Immature natural killer cell (primary cell): Measurements from ENCODE around the gene AGBL1. TPM values are rescaled to one million over a fixed set of nuclear protein-coding genes. Genes with fewer than 3 reads are reported as not detected.

Experiments used
- DNase-seq, 3 donors: peaks; one replicate each; pipeline ENCODE4 v3.0.0; 2022; ENCODE audit warnings: mixed read lengths in 1 of 3
- H3K27ac Mint-ChIP-seq, 6 donors: one replicate each; pipeline ENCODE4 v1.8.0; 2020; ENCODE audit warnings: mixed read lengths in 6 of 6, mild to moderate bottlenecking in 5 of 6, inconsistent platforms in 4 of 6, moderate library complexity in 3 of 6
- H3K27me3 Mint-ChIP-seq, 3 donors: one replicate each; pipeline ENCODE4 v1.8.0; 2020 to 2021; ENCODE audit warnings: low read depth in 3 of 3, mild to moderate bottlenecking in 3 of 3, mixed read lengths in 3 of 3, moderate library complexity in 3 of 3, inconsistent platforms in 1 of 3
- H3K36me3 Mint-ChIP-seq, 3 donors: one replicate each; pipeline ENCODE4 v1.8.0; 2020; ENCODE audit warnings: mixed read lengths in 3 of 3, inconsistent platforms in 2 of 3, mild to moderate bottlenecking in 2 of 3
- H3K4me1 Mint-ChIP-seq, 2 donors: one replicate each; pipeline ENCODE4 v1.8.0; 2020; ENCODE audit warnings: inconsistent platforms in 2 of 2, mild to moderate bottlenecking in 2 of 2, mixed read lengths in 2 of 2, moderate library complexity in 1 of 2
- H3K4me3 Mint-ChIP-seq, 5 donors: one replicate each; pipeline ENCODE4 v1.8.0; 2020; ENCODE audit warnings: mild to moderate bottlenecking in 5 of 5, mixed read lengths in 5 of 5, inconsistent platforms in 3 of 5, moderate library complexity in 3 of 5
- H3K9me3 Mint-ChIP-seq, 6 donors: one replicate each; pipeline ENCODE4 v1.8.0; 2020; ENCODE audit warnings: mild to moderate bottlenecking in 6 of 6, mixed read lengths in 6 of 6, inconsistent platforms in 4 of 6, moderate library complexity in 3 of 6
- polyA plus RNA-seq, 3 donors: library from polyadenylated mRNA; unstranded; fragments of 300-500 nt; fragmentation: Illumina TruSeq; gene quantifications; one replicate each; pipeline ENCODE4 v1.2.3, GENCODE V29; 2021

Gene AGBL1
- polyA plus RNA-seq, 3 donors from 2014 or later, result not detected

DNA sequence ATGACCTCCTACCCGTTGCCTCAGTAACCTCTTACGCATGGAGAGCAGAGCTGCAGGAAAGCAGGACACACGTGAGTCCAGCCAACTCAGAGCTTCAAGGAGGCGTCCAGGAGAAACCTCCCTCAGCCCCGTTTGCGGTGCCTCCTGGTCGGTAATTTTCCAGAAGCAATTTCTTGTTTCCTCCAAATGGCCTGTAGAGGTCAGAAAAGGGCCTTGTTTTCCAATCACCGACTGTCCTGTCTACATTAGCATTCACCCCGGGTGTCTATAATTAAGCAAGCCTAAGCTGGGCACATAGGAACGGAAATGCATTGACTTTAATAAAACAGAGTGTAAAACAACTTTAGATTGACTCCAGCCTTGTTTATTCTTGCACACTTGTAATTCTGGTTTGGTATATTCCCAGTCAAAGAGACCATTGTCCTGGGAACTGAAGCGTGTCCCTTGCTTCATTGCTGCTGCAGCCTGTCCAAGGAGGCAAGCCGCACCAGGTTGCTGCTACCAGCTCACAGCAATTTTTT, 836.2 kb downstream of the AGBL1 start:
- H3K27me3 Mint-ChIP-seq, result peaks cover 2 to 7% (median 3%) of the 10 kb centered on the region in 3 donors
- H3K4me3 Mint-ChIP-seq, result no peak overlapping the region
- no peak for DNase-seq
- no peaks in the 10 kb centered on the region for H3K4me1 Mint-ChIP-seq
- H3K9me3 Mint-ChIP-seq, result no peaks in the 10 kb centered on the region
- no peak overlapping the region for H3K27ac Mint-ChIP-seq
- no peaks in the 10 kb centered on the region for H3K36me3 Mint-ChIP-seq

DNA sequence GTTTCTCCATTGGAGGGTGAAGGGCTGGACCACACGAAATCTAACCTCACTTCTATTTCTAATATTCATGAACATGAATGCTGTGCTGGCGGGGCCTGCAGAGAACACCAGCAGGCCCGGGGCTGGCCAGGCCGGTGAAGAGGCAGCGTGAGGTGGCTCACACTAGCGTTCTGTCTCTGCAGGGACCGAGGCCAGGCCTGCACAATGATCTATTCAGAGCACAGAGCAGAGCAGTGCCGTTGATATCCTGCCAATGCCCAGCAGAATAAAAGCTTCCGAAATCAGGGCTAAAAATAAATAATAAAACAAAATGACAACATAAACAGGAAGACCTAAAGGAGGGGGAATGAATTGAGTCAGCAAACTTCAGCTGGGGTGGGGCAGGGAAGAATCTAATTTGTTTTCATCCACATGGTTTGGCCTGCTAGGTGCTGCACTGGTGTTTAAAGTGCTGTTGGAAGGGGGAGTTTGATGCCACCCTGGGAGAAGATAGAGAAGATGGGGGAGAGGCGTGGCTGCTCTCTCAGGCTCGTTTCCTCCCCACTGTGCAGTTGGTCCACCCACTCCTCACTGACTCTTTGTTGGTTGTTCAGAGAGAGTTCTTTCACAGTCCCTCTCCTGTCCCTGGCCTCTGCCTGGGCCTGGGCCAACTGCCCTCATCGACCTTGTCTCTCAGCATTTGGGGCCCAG, 837.1 kb downstream of the AGBL1 start:
- DNase-seq, result no peak
- Mint-ChIP-seq H3K4me1 (no peaks in the 10 kb centered on the region), H3K27me3 (peaks cover 2 to 4% (median 3%) of the 10 kb centered on the region in 3 donors), H3K9me3 (no peaks in the 10 kb centered on the region), H3K36me3 (no peaks in the 10 kb centered on the region), H3K27ac (no peak overlapping the region), H3K4me3 (no peak overlapping the region)

DNA sequence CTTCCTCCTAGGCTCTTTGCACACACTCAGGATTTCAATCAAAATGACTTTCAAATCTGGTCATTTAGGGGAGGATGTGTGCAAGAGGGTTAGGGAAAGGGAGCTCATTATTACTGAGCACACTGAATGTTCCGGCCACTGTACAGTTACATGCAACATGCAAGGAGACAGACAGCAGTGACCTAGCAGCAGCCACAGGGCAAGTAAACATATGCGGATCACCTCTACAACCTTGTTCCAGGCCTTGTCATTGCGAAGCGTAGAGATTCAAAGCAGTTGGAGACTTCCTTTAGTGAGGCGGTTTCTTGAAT, 837.6 kb downstream of the AGBL1 start:
- Mint-ChIP-seq H3K27ac (no peak overlapping the region), H3K4me1 (no peaks in the 10 kb centered on the region), H3K27me3 (peaks cover 2 to 4% (median 3%) of the 10 kb centered on the region in 3 donors), H3K4me3 (no peak overlapping the region), H3K36me3 (no peaks in the 10 kb centered on the region), H3K9me3 (no peaks in the 10 kb centered on the region)
- DNase-seq, result no peak

DNA sequence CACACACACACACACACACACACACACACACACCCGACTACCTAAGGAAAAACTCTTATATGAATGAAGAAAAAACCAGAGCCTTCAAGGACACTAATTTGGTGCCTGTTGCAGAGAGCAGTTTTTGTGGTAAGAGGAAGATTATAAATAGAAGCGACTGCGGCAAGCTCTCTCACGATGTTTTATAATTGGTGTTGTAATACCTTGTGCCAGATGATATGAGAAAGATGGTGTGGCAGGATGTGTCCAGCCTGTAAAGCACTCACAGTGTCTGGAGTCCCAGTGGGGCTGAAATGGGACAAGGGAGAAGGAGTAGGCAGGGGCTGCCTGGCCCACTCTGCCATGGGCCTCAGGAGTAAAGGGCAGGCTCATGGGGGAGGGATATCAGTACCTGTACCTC, 839.9 kb downstream of the AGBL1 start:
- H3K9me3 Mint-ChIP-seq, result peaks cover 0 to 2% (median 0%) of the 10 kb centered on the region in 6 donors
- DNase-seq, result no peak
- no peaks in the 10 kb centered on the region for H3K36me3 Mint-ChIP-seq
- H3K27ac Mint-ChIP-seq, result no peak overlapping the region
- H3K4me1 Mint-ChIP-seq, result no peaks in the 10 kb centered on the region
- H3K27me3 Mint-ChIP-seq, result peaks cover 0 to 4% (median 2%) of the 10 kb centered on the region in 3 donors
- H3K4me3 Mint-ChIP-seq, result no peak overlapping the region

DNA sequence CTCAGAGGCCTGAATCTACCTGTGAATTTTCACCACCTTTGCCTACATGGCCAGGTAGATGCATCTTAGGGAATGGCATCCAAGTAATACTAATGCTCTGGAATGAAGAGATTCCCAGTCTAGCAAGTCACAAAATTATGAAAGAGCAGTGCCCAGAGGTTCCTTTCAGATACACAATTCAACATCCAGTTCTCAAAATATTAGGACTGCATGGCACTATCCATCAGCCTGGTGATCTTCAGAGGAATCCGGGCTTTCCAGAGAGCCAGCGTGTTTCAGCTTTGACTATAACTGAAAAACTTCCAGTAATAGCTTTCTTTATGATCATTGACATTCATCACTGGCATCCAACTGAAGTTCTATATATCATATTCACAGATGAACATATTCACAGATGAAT, 849.8 kb downstream of the AGBL1 start:
- H3K9me3 Mint-ChIP-seq, result peaks cover 0 to 4% (median 0%) of the 10 kb centered on the region in 6 donors
- no peak overlapping the region for H3K4me3 Mint-ChIP-seq
- DNase-seq, result no peak
- peaks cover 0 to 3% (median 0%) of the 10 kb centered on the region in 3 donors for H3K27me3 Mint-ChIP-seq
- H3K36me3 Mint-ChIP-seq, result no peaks in the 10 kb centered on the region
- no peaks in the 10 kb centered on the region for H3K4me1 Mint-ChIP-seq
- no peak overlapping the region for H3K27ac Mint-ChIP-seq

DNA sequence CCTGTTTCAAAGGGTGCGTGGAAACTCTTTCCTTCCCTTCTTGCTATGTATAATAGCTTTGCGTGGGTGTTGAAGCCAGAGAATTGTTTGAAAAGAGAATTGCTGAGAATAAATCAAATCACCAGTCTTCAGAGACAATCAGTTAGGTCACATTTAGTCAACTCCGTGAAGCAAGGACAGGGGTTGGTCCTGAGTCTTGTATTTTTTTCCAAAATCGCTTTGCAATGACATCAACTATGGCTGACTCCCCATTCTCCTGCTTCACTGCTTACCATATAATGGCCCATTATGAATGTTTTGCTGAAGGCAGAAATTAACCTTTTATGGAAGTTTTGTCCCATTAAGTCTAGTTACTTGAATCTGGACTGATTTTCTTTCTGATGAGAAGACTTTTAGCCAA, 852.8 kb downstream of the AGBL1 start:
- DNase-seq, result no peak
- Mint-ChIP-seq H3K36me3 (no peaks in the 10 kb centered on the region), H3K9me3 (peaks cover 0 to 4% (median 0%) of the 10 kb centered on the region in 6 donors), H3K27me3 (peaks cover 0 to 3% (median 0%) of the 10 kb centered on the region in 3 donors), H3K27ac (no peak overlapping the region), H3K4me3 (no peak overlapping the region), H3K4me1 (no peaks in the 10 kb centered on the region)

DNA sequence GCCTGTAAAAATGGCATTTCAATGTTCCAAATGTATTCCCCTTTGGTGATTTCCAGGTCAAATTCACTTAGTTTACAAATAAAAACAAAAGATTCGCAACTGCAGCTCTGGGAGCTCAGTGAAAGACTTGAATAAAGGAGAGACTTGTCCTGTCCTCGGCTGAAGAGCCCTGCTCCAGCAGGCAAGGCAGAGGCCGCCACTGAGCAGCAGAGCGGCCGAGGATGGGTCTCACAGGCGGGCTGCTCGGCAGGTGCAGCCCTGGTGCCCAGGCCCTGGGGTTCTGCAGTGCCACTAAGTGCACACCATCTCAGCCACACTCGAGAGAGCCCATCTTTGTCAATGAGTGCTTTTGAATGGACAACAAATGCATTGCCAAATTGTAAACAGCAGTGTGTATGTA, 856.2 kb downstream of the AGBL1 start:
- Mint-ChIP-seq H3K27me3 (peaks cover 0 to 4% (median 1%) of the 10 kb centered on the region in 3 donors), H3K9me3 (peaks cover 0 to 4% (median 0%) of the 10 kb centered on the region in 6 donors), H3K36me3 (no peaks in the 10 kb centered on the region), H3K4me1 (no peaks in the 10 kb centered on the region), H3K4me3 (no peak overlapping the region), H3K27ac (no peak overlapping the region)
- DNase-seq, result no peak

DNA sequence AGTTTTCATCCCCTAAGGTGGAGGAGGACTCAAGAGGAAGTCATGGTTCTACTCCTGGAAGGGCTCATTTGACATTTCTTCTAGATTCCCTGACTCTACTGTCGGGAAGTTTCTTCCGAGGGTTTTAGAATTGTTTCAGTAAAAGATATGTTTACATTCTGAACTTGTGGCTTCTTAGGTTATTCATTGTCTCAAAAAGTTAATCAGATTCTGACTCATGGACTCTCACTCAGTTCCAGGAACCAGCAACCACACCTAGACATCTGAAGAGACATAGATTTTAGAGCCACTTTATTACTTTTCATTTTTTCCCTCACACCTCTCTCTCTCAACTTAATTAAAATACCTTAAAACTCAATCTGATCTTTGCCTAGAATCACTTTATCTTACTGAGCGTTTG, 862.6 kb downstream of the AGBL1 start:
- no peaks in the 10 kb centered on the region for H3K4me1 Mint-ChIP-seq
- no peak for DNase-seq
- no peak overlapping the region for H3K27ac Mint-ChIP-seq
- H3K4me3 Mint-ChIP-seq, result no peak overlapping the region
- H3K27me3 Mint-ChIP-seq, result peaks cover 0 to 3% (median 2%) of the 10 kb centered on the region in 3 donors
- H3K9me3 Mint-ChIP-seq, result peaks cover 0 to 5% (median 0%) of the 10 kb centered on the region in 6 donors
- H3K36me3 Mint-ChIP-seq, result no peaks in the 10 kb centered on the region

DNA sequence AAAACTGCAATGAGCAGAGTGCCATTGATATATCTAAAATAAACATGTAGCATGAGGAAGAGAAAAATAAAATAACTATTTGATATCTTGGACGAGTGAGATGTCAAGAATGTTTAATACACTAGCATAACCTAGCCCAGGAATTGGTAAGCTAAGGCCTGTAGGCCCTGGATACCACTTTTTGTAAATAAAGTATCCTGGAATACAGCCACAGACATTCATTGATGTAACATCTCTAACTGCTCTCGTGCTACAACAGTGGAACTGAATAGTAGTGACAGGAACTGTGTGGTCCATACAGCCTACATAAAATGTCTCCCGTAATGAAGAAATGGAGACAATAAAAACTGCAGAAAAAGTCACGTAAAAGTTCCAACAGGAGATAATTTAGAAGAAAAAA, 869.0 kb downstream of the AGBL1 start:
- no peaks in the 10 kb centered on the region for H3K4me1 Mint-ChIP-seq
- H3K36me3 Mint-ChIP-seq, result no peaks in the 10 kb centered on the region
- peaks cover 0 to 4% (median 0%) of the 10 kb centered on the region in 3 donors for H3K27me3 Mint-ChIP-seq
- no peak overlapping the region for H3K27ac Mint-ChIP-seq
- H3K4me3 Mint-ChIP-seq, result no peak overlapping the region
- DNase-seq, result no peak
- peaks cover 0 to 6% (median 0%) of the 10 kb centered on the region in 6 donors for H3K9me3 Mint-ChIP-seq

DNA sequence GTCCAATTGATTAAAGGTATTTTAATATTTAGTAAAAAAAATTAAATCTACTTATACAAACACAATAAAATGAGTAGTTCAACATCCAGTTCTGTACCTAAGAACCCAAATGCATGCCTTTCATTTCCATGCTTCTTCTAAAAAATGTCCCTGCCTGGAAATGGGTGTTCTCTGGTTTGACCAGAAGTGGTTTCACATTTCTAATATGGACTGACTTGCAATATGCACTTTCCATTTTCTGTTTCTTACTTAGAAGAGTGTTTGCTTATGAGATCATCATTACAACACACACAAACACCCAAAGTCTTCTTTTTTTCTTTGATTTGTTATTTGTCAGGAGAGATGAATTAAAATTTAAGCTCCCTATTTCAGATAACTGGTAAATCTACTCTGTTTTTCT, 879.6 kb downstream of the AGBL1 start:
- Mint-ChIP-seq H3K27me3 (peaks cover 2% of the 10 kb centered on the region in 3 donors), H3K27ac (no peak overlapping the region), H3K9me3 (peaks cover 0 to 3% (median 0%) of the 10 kb centered on the region in 6 donors), H3K4me3 (no peak overlapping the region), H3K36me3 (no peaks in the 10 kb centered on the region), H3K4me1 (no peaks in the 10 kb centered on the region)
- no peak for DNase-seq

DNA sequence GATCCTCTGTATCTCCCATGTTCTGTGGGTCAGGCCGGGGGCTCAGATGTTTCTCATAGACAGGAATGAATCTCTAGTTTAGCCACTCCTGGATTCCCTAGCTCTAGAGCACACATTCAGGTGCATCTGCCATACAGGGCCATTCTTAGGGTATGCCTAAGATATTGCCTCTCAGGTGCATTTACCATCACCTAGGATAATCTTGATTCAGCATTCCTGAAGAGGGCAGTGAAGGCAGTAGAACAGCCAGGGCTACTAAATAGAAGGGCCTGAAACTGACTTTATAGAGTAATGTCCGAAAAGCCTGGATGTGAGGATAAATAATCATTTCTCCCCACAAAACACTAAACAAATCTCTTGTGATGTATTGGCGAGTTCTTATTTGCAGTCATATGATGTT, 882.0 kb downstream of the AGBL1 start:
- Mint-ChIP-seq H3K9me3 (peaks cover 0 to 3% (median 0%) of the 10 kb centered on the region in 6 donors), H3K36me3 (no peaks in the 10 kb centered on the region), H3K27ac (no peak overlapping the region), H3K4me1 (no peaks in the 10 kb centered on the region), H3K27me3 (peaks cover 0 to 1% (median 0%) of the 10 kb centered on the region in 3 donors), H3K4me3 (no peak overlapping the region)
- DNase-seq, result no peak

DNA sequence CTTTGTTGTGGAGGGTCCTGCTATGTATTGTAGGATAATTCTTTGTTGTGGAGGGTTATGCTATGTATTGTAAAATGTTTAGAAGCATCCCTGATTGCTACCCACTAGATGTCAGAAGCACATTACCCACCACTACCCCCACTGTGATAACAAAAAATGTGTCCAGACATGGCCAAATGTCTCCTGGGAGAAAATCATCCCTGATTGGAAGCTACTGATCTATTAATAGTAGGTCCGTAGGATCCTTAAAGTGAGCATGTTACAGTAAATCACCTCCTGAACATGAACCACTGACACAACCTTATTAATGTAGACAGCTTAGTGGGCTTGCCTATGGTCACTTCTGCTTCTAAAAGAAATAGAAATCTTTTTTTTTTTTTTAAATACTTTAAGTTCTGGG, 884.6 kb downstream of the AGBL1 start:
- H3K27ac Mint-ChIP-seq, result no peak overlapping the region
- H3K36me3 Mint-ChIP-seq, result no peaks in the 10 kb centered on the region
- H3K27me3 Mint-ChIP-seq, result peaks cover 0 to 1% (median 0%) of the 10 kb centered on the region in 3 donors
- H3K4me3 Mint-ChIP-seq, result no peak overlapping the region
- no peaks in the 10 kb centered on the region for H3K4me1 Mint-ChIP-seq
- H3K9me3 Mint-ChIP-seq, result peaks cover 0 to 6% (median under 1%) of the 10 kb centered on the region in 6 donors
- no peak for DNase-seq

DNA sequence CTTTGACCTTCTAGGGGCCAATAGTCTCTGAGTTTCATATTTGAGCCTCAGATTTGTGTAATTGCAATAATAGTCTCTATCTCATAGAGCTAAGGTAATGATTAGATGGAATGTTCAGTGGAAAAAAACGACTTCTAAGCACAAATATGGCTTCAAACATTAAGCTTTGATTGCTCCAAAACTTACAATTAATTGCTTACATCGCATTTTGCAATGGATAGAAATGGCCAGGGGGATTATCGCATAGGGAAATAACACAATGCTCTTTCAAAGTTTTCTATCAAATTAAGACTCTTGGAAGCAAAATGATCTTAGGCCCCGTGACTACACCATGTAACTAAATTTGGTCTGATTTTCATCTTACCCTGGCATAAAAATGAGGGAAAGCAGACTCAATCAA, 888.6 kb downstream of the AGBL1 start:
- DNase-seq, result no peak
- Mint-ChIP-seq H3K27me3 (peaks cover 0 to 2% (median 0%) of the 10 kb centered on the region in 3 donors), H3K36me3 (no peaks in the 10 kb centered on the region), H3K4me1 (no peaks in the 10 kb centered on the region), H3K4me3 (no peak overlapping the region), H3K27ac (no peak overlapping the region), H3K9me3 (peaks cover 0 to 11% (median 3%) of the 10 kb centered on the region in 6 donors)

DNA sequence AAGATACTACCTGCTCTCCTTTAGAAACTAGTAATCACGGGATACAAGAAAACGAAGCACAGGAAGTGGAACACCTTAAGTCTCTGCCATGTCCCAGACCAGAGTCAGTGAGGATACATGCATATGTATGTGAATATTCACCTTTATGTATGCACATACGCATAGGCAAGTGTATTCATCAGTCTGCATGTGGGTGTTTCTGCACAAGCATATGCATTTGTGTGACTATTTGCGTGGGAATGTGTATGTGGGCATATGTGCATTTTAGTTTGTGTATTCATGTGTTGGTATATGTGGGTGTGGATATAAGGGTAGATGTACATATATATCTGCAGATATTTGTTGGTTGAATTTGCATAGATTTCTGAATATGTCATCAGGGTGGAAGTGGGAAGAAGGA, 889.7 kb downstream of the AGBL1 start:
- H3K9me3 Mint-ChIP-seq, result peaks cover 0 to 11% (median 3%) of the 10 kb centered on the region in 6 donors
- no peak for DNase-seq
- H3K4me3 Mint-ChIP-seq, result no peak overlapping the region
- no peaks in the 10 kb centered on the region for H3K36me3 Mint-ChIP-seq
- no peak overlapping the region for H3K27ac Mint-ChIP-seq
- H3K4me1 Mint-ChIP-seq, result no peaks in the 10 kb centered on the region
- peaks cover 0 to 2% (median 0%) of the 10 kb centered on the region in 3 donors for H3K27me3 Mint-ChIP-seq
